ENCODE measurements around the gene GPSM1.

The GPSM1 gene

DNA sequence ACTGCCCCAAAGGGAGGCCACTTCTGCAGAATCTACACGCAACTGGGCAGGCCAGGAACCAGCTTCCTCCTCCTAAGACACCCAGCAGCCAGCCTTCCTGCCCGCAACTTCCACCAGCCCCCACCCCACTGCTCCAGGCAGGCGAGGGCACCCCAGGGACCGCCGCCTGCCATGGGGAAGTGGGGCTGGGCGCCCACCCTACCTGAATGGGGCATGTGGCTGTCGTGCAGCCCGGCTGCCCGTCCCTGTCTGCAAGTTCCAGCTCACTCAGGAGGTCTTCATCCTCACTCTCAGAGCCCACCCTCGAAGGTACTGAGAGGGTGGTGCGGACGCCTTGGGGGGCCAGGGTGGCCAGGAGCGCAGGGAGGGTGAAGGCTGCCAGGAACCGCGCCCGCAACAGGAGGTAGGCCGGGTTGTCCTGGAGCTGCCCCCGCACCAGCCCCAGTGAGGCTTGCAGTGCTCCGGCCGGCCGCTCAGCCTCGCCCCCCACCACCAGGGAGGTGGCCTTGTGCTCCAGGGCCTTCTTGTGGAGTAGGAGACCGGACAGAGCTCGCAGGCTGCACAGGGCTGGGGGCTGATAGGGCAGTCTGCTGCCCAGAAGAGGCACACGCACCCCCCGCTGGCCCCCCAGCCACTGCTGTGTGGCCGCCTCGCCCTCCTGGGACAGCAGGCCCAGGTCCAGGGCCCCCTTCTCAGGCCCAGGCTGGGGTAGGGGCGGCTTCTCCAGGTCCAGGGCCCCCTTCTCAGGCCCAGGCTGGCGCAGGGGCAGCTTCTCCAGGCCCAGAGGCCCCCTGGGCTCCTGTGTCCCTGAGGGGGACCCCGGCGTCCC, 50.2 kb downstream of the GPSM1 start:
- no peak for DNase-seq (ENCODE audit: low read depth)

DNA sequence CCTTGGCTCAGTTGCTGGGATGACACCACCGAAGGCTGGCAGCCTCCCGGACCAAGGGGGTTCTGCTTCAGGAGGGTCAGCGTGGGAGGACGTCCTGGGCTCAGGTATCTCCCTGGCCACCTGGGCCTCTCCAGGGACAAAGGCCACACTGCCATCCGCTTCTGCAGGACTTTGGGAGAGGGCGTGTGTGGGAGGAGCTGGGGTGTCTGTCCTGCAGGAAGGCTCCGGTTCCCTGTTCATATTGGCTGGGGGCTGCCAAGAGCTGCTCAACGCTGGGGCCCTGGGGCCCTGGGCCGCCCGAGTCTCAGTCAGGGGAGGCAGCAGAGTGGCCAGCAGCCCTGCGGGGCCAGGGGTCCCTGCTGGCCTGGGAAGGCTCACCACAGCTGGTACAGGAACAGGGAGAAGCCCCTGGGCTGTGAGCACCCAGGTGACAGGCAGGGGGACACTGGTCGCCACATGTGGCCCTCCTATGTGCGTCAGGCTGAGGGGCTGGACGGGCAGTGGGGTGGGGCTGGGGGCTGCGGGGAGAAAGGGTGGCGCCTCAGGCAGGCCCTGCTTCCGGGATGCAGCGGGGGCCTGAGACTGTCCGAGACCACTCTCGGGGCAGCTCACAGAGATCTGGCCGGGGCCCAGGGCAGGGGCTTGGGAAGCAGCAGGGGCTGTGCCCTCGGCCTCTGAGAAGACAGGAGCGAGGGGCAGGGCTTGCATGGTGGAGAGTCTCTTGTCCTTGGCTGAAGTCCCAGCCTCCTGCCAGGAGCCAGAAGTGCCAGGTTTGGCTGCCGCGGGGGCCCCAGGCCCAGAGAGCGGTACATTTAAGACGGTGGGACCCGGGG, 51.0 kb downstream of the GPSM1 start:
- no peak for DNase-seq (ENCODE audit: low read depth)

DNA sequence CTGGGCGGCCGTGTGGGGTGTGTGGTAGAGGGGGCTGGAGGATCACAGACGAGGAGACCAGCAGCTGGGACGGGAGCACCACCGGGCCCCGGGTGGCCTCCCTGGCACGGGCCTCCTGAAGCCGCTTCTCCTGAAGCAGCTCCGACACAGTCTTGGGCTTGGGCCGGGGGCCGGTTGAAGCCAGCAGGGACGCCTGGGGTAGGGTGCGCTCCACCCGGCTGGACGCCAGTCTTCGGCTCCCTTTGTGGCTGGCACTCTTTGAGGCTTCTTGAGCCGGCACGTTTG, 51.6 kb downstream of the GPSM1 start:
- DNase-seq (ENCODE audit: low read depth) = no peak

DNA sequence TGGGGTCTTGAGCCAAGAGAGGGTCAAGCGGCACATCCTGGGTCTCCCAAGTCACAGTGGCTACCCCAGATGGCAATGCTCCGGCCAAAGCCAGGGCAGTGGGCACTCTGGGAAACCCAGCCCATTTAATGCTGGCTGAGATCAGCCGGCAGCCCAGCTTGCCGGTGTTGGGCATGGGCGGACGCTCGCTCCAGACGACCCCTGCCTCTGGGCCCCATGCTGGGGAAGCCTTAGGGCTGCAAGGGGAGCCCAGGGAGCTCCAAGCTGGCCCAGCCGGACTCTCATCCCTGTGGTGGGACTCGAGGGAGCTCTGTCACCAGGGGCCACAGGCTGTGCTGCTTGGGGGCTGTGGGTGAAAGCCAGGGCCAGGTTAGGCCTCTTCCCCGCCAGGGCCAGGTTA, 52.1 kb downstream of the GPSM1 start:
- DNase-seq (ENCODE audit: low read depth) = no peak

DNA sequence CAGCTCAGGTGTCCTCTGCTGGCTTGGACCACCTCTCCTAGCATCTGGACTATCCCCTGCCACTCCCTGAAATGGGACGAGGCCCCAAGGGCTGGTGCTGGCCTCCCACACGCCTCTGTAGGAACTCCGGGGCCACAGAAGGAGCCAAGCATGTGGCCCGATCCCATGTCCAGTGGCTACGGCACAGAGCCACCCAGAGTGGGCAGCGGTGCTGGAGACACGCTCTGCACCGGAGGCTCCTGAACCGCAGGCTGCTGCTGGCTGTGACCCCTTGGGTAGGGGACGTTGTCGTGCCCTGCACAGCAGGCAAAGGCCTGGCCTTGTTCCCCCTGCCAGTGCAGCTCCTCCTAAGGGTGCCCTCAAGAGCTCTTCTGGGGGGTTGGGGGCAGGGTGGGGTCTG, 52.6 kb downstream of the GPSM1 start:
- no peak for DNase-seq (ENCODE audit: low read depth)

- DNase-seq (ENCODE audit: low read depth) = no peak
Observed at GRCh38 chr9:136380381-136380780, 53.0 kb downstream of the GPSM1 start.

DNA sequence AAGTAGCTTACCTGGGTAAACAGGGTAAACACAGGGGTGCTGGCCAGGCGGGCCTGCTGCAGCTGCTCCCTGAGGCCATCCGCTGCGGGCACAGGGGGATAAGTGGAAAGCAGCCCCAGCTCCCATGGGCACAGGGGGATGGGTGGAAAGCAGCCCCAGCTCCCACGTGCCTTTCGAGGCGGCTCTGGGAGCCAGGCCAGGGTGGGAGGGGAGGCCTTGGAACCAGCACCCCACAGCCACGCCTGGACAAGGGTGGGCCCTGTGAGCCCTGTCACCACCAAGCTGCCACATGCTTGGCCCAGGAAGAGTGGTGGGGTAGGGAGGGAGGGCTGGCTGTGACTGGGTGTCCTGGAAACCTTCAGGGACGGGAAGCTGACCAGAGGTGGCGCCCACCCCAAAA, 54.0 kb downstream of the GPSM1 start:
- DNase-seq (ENCODE audit: low read depth) = no peak

DNA sequence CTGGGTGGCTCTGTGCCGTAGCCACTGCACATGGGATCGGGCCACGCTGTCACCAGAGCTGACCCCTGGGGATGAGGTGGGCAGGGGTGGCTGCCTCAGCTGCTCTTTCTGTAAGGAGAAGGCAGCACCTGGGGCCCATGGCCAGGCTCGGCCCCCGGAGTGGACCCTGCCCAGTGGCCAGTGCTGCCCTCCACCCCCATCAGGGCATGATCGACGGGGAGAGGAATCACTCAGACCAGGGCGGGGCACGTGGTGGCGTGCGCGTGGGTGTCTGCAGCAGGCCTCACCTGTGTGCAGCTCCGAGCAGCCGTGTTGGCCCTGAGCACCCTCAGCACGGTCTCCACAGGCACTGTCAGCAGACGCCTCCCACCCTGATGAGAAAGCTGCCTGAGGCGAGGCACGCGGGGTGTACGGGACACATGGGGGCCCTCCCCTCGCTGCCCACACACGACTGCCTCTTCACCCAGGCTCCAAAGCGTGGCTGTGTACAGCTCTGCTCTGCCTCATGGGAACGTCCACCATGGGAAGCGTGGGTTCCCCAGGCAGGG, 54.7 kb downstream of the GPSM1 start:
- no peak for DNase-seq (ENCODE audit: low read depth)

GRCh38 chr9:136383436-136383835, 56.1 kb downstream of the GPSM1 start:
- DNase-seq (ENCODE audit: low read depth) = no peak

DNA sequence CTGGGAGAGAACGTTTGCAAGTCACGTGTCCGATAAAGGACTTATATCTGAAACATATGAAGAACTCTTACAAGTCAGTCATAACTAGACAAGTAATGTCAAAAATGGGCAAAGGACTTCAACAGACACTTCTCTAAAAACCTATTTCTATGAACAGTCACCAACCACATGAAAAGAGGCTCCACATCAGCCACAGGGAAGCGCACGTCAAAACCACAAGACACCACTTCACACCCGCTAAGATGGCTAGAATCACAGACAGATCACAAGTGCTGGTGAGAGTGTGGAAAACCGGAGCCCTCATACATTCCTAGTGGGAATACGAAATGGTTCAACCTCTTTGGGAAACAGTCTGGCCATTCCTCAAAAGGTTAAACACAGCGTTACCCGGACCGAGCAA, 57.7 kb downstream of the GPSM1 start:
- DNase-seq (ENCODE audit: low read depth) = no peak

GRCh38 chr9:136386018-136386417, 58.7 kb downstream of the GPSM1 start:
- no peak for DNase-seq (ENCODE audit: low read depth)

DNA sequence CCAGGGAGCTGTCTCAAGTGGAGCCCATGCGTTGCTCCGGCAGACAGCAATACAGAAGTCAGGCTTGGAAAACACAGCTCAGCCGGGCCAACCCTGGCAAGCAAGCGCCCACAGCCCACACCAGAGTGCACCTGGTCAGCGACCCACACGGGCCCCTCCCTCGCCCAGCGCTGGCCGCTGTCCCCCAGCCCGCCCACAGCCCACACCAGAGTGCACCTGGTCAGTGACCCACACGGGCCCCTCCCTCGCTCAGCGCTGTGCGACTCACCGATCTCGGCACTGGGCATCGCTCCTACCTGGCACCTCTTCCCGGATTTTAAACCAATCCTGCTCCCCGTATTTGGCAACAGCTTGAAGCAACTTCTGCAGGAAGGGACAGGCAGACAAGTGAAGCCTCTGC, 59.9 kb downstream of the GPSM1 start:
- no peak for DNase-seq (ENCODE audit: low read depth)

GRCh38 chr9:136389396-136389795, 62.1 kb downstream of the GPSM1 start:
- no peak for DNase-seq (ENCODE audit: low read depth)

DNA sequence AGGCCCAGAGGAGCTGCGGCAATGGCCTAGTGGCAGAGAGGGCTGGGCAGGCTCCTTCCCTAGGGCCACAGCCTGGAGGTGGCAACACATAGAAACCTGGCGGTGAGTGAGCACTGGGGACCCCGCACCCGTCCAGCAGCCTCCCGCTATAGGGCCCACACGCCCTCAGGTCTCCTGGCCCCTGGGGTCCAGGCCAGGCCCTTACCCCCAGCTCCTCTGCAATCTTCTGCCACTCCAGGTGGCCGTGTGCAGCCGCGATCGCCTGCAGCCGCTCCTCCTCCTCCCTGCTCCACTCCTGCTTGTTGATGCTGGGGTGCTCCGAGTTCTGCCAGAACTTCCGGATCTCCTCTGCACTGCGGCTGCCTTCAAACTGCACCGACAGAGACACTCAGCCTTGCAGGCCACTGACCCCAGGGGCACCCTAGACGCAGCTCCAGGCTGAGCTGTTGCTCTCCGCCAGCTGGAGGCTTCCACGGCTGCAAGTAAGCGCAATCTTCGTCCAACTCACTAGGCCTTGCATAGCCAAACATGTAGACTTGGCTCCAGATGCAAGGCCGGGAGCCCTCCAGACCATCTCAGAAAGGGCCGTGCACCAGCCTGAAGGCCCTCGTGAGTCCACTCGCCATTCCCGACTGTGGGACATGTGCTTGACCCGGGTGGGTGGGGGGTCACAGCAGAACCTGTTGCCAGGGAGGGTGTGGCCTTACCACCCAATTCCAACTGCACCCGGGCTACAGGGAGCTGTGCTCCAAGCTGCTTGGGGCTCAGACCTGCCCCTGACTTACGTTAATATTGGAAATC, 64.6 kb downstream of the GPSM1 start:
- DNase-seq (ENCODE audit: low read depth) = no peak

DNA sequence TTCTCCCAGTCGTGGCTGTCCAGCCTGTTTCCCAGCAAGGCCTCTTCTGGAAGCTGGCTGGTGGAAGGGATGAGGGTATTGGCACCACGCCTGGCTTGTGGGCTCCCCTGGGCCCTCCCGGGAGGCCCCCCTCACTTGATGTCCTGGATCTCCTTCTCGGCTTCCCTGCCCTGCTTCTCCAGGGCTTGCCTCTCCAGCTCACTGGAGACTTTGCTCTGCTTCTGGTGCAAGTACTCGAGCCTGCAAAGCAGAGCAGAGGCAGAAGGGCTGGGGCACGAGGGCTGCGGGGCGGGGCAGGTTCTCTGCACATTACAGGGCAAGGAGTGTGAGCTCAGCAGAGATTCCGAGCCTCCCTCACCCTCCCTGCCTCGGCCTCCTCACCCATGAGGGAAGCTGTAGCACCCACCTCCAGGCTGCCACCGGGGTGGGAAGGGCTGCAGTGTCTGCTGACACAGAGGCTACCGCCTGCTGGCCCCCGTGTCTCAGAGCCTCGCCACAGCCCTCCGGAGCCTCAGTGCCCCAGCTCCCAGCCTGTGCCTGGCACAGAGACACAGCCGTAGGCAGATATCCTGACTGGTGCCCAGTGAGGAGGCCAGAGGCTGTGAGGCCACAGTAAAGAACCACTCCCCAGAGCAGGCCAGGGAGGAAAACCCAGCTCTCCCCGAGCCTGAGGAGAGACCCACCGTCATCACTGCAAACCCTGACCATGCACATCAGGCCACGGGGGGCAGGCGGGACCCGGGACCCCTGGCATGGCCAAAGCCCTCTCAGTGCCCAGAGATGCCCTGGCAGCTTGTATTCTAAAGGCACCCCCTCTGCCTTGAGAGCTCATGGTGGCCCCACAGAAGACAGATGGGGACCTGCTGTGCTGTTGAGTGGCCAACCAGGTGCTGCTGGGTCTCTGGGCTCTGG, 65.5 kb downstream of the GPSM1 start:
- no peak for DNase-seq (ENCODE audit: low read depth)

GRCh38 chr9:136393531-136393930, 66.2 kb downstream of the GPSM1 start:
- DNase-seq (ENCODE audit: low read depth) = no peak

GRCh38 chr9:136394312-136395019, 67.1 kb downstream of the GPSM1 start:
- no peak for DNase-seq (ENCODE audit: low read depth)

DNA sequence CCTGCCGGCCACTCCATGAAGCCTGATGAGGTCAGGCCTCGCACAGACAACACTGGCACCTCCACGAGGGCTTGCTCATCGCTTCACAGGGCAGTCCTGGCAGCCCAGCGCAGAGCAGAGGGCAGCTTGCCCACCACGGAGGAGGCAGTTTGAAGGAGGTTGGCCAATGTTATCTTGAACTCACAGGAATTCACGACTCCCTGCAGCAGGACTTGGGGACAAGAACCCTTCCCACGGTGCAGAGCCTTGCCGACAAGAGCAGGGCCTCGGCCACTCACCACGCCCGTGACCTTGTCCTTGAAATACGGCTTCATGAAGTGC, 67.6 kb downstream of the GPSM1 start:
- DNase-seq (ENCODE audit: low read depth) = no peak

GRCh38 chr9:136395345-136396218, 68.2 kb downstream of the GPSM1 start:
- no peak for DNase-seq (ENCODE audit: low read depth)

DNA sequence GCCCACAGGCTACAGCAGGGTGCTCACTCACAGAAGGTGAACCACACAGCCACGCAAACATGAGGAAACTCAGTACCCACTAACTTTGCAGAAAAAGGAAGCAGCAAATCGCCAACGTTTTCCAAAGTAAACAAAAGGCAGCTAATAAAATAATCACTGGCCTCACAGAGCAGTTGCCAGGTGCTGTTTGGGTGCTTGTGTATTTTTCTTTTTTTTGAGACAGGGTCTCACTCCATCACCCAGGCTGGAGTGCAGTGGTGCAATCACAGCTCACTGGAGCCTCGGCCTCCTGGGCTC, 68.8 kb downstream of the GPSM1 start:
- DNase-seq (ENCODE audit: low read depth) = no peak

Data from stimulated activated CD8-positive, alpha-beta memory T cell treated with anti-CD3 and anti-CD28 coated beads, Interleukin-15, amount 100 ng/mL, for 1 hour (primary cell).